ENCODE results near the gene CFAP74.

GRCh38 chr1:1967151-1967550, 36.4 kb downstream of the CFAP74 start:
- TF ChIP-seq EZH2 (IDR thresholded peaks at IDR 0.05; ENCODE audit: borderline replicate concordance, low read depth, low read length, severe bottlenecking): no peak
- no peak for TF ChIP-seq CTCF (IDR thresholded peaks at IDR 0.05; ENCODE audit: extremely low read depth in 1 of 2, insufficient read depth in 1 of 2, low read depth in 1 of 2, low read length in 2 of 2)
- TF ChIP-seq POLR2A (IDR thresholded peaks at IDR 0.05; ENCODE audit: low read depth, low read length): no peak
- TF ChIP-seq MYC (IDR thresholded peaks at IDR 0.05; ENCODE audit: low read depth, low read length): no peak
- TF ChIP-seq POLR2AphosphoS5 (IDR thresholded peaks at IDR 0.05; ENCODE audit: insufficient read depth, low read depth, low read length): no peak
- TF ChIP-seq FOS (IDR thresholded peaks at IDR 0.05; ENCODE audit: borderline replicate concordance, insufficient read depth, low read length): no peak

Measured in endothelial cell of umbilical vein (primary cell).